Adrenal gland (tissue), 5 donors: ENCODE results near the gene ZNF467.

ENCODE experiments used
- CTCF ChIP-seq, 6 experiments: fragments of 450-650 bp in 4 of 6; fragments of 200-600 bp in 2 of 6; sonication (generic) in 1 of 6; IDR thresholded peaks; 1 replicate in 5 of 6; 2 replicates in 1 of 6; pipeline versions ENCODE4 v1.5.1 to v1.8.0; 2016 to 2021; ENCODE audit warnings: antibody characterized with exemption in 6 of 6, mild to moderate bottlenecking in 2 of 6, moderate library complexity in 1 of 6
- POLR2A ChIP-seq, 2 donors: fragments of 450-650 bp; IDR thresholded peaks; one replicate each; pipeline ENCODE4 v1.6.1; 2017; ENCODE audit warnings: antibody characterized with exemption in 2 of 2, mild to moderate bottlenecking in 2 of 2, moderate library complexity in 1 of 2
- donor health status: DM: no; HTN: no; CAD: no.

DNA sequence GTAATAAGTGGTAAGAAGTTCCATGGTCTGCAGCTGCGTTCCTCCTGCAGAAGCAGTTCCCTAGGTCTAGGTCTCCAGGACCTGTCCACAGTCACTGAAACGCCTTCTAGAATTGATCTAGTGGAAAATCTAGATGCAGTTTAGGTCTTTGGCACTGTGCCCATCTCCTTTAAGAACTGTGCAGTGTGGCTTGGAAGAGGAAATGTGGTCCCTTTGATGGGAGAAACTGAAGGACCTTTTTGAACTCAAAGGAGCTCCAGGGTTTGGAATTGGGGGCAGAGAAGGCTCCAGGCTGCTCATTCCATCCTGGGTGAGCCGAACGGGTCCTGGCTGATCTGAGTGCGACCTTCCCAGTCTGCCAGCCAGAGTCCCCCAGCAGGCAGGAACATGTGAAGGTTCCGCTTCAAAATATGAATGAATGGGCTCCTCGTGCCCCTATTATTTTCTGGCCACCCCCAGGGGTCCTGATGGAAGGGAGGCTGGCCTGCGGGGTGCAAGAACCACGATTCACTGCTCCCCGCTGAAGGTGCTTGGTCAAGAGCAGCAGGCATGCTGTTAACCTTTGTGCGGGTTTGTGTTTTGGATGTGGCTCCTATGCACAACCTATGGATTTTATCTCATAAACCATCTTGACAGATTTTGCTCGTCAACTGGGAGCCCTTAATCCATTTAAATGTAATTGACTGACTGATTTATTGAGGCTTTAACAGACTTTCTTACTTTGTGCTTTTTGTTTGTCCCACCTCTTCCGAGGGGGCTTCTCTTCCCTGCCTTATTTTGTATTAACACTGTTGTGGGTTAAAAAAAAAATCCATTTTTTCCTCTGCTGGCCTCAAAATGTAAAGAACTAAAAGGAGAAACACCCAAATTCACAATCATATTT is 36.7 kb downstream of the ZNF467 start:
- no peak for TF ChIP-seq CTCF (IDR thresholded peaks at IDR 0.05)
- TF ChIP-seq POLR2A (IDR thresholded peaks at IDR 0.05): no peak
